Mucosa of rectum (tissue), 2 donors: ENCODE measurements around the gene ANKRD10.
A peak's percentile ranks its signal among the peaks of the same experiment; 100 is the strongest.

Source experiments
- H3K27ac ChIP-seq, 2 donors: one replicate each; pipeline ENCODE4 v1.7.0; 2013; ENCODE audit warnings: inconsistent platforms in 2 of 2, low read depth in 2 of 2, low read length in 2 of 2
- H3K27me3 ChIP-seq, 2 donors: one replicate each; pipeline ENCODE4 v1.7.0; 2013; ENCODE audit warnings: low read length in 2 of 2; ENCODE audit not compliant: control insufficient read depth in 2 of 2, insufficient read depth in 2 of 2
- H3K36me3 ChIP-seq, 2 donors: one replicate each; pipeline ENCODE4 v1.7.0; 2013; ENCODE audit warnings: low read length in 2 of 2; ENCODE audit not compliant: control insufficient read depth in 2 of 2, insufficient read depth in 2 of 2
- H3K4me1 ChIP-seq, 2 donors: one replicate each; pipeline ENCODE4 v1.7.0; 2013; ENCODE audit warnings: low read length in 2 of 2, mild to moderate bottlenecking in 1 of 2; ENCODE audit not compliant: control insufficient read depth in 2 of 2, insufficient read depth in 2 of 2
- H3K4me3 ChIP-seq, 2 donors: one replicate each; pipeline ENCODE4 v1.7.0; 2013; ENCODE audit warnings: low read length in 2 of 2
- H3K9ac ChIP-seq, 2 donors: one replicate each; pipeline ENCODE4 v1.7.0; 2013; ENCODE audit warnings: low read length in 2 of 2, low read depth in 1 of 2, mild to moderate bottlenecking in 1 of 2
- H3K9me3 ChIP-seq, 2 donors: one replicate each; pipeline ENCODE4 v1.7.0; 2013; ENCODE audit warnings: low read length in 2 of 2; ENCODE audit not compliant: control insufficient read depth in 2 of 2
- donor health status: healthy.
- donor health status: Normal muscosa, but diverticular disease.

ANKRD10 gene

GRCh38 chr13:110902370-110902769 is 12.5 kb downstream of the ANKRD10 start:
- no peaks in the 10 kb centered on the region for H3K9me3 ChIP-seq
- no peak overlapping the region for H3K9ac ChIP-seq
- peaks cover 35 to 47% of the 10 kb centered on the region in 2 donors for H3K36me3 ChIP-seq
- no peaks in the 10 kb centered on the region for H3K27me3 ChIP-seq
- no peak overlapping the region for H3K27ac ChIP-seq
- no peak overlapping the region for H3K4me3 ChIP-seq
- peaks cover 0 to 2% of the 10 kb centered on the region in 2 donors for H3K4me1 ChIP-seq

- Histone ChIP-seq H3K9me3 (no peaks in the 10 kb centered on the region), H3K36me3 (peaks cover 20 to 37% of the 10 kb centered on the region in 2 donors), H3K27me3 (no peaks in the 10 kb centered on the region), H3K4me3 (no peak overlapping the region), H3K9ac (no peak overlapping the region), H3K4me1 (no peaks in the 10 kb centered on the region), H3K27ac (no peak overlapping the region)
These were observed 17.3 kb downstream of the ANKRD10 start for GRCh38 chr13:110897521-110897920.

- Histone ChIP-seq H3K27ac (no peak overlapping the region), H3K36me3 (peaks cover 20 to 42% of the 10 kb centered on the region in 2 donors)
These were observed 17.9 kb downstream of the ANKRD10 start for GRCh38 chr13:110897014-110897413.

GRCh38 chr13:110894086-110894485 is 20.8 kb downstream of the ANKRD10 start:
- no peak overlapping the region for H3K4me3 ChIP-seq
- no peaks in the 10 kb centered on the region for H3K4me1 ChIP-seq
- no peak overlapping the region for H3K9ac ChIP-seq
- H3K27me3 ChIP-seq, result no peaks in the 10 kb centered on the region
- H3K36me3 ChIP-seq, result peaks cover 16 to 33% of the 10 kb centered on the region in 2 donors
- H3K9me3 ChIP-seq, result no peaks in the 10 kb centered on the region
- H3K27ac ChIP-seq, result no peak overlapping the region

More at GRCh38 chr13:110897014-110897413, 17.9 kb downstream of the ANKRD10 start:
- Histone ChIP-seq H3K9ac (no peak overlapping the region), H3K4me1 (no peaks in the 10 kb centered on the region), H3K4me3 (no peak overlapping the region), H3K9me3 (no peaks in the 10 kb centered on the region), H3K27me3 (no peaks in the 10 kb centered on the region)

- H3K4me3 ChIP-seq, result no peak overlapping the region
- H3K9me3 ChIP-seq, result no peaks in the 10 kb centered on the region
- H3K27ac ChIP-seq, result no peak overlapping the region
- H3K36me3 ChIP-seq, result peaks cover 14 to 33% of the 10 kb centered on the region in 2 donors
- no peak overlapping the region for H3K9ac ChIP-seq
- H3K27me3 ChIP-seq, result no peaks in the 10 kb centered on the region
- peaks cover under 1 to 3% of the 10 kb centered on the region in 2 donors for H3K4me1 ChIP-seq
These were observed 21.3 kb downstream of the ANKRD10 start for GRCh38 chr13:110893571-110893970.

GRCh38 chr13:110890279-110891165 is 24.3 kb downstream of the ANKRD10 start:
- H3K9me3 ChIP-seq, result no peaks in the 10 kb centered on the region
- H3K9ac ChIP-seq, result no peak overlapping the region
- no peak overlapping the region for H3K27ac ChIP-seq
- peaks cover 14 to 21% of the 10 kb centered on the region in 2 donors for H3K36me3 ChIP-seq
- H3K27me3 ChIP-seq, result no peaks in the 10 kb centered on the region
- H3K4me3 ChIP-seq, result no peak overlapping the region
- H3K4me1 ChIP-seq, result peaks cover 3 to 9% of the 10 kb centered on the region in 2 donors

- Histone ChIP-seq H3K27me3 (no peaks in the 10 kb centered on the region), H3K4me3 (no peak overlapping the region), H3K4me1 (peaks cover 3 to 9% of the 10 kb centered on the region in 2 donors), H3K36me3 (peaks cover 8 to 13% of the 10 kb centered on the region in 2 donors), H3K27ac (peak overlapping the region in 1 of 2 donors; percentile 50), H3K9me3 (no peaks in the 10 kb centered on the region), H3K9ac (no peak overlapping the region)
These were observed 26.5 kb downstream of the ANKRD10 start for GRCh38 chr13:110888390-110888789.

GRCh38 chr13:110887597-110888333 is 27.1 kb downstream of the ANKRD10 start:
- Histone ChIP-seq H3K27ac (peak overlapping the region in 1 of 2 donors; percentile 50), H3K4me1 (peaks cover 3 to 9% of the 10 kb centered on the region in 2 donors), H3K9me3 (no peaks in the 10 kb centered on the region), H3K4me3 (no peak overlapping the region), H3K9ac (no peak overlapping the region), H3K36me3 (peaks cover 2 to 8% of the 10 kb centered on the region in 2 donors), H3K27me3 (no peaks in the 10 kb centered on the region)

GRCh38 chr13:110886870-110887596 is 27.8 kb downstream of the ANKRD10 start:
- no peak overlapping the region for H3K9ac ChIP-seq
- peak overlapping the region in 1 of 2 donors; percentile 50 for H3K27ac ChIP-seq
- peaks cover 0 to under 1% of the 10 kb centered on the region in 2 donors for H3K36me3 ChIP-seq
- H3K9me3 ChIP-seq, result no peaks in the 10 kb centered on the region
- peaks cover 3 to 9% of the 10 kb centered on the region in 2 donors for H3K4me1 ChIP-seq
- H3K27me3 ChIP-seq, result no peaks in the 10 kb centered on the region
- H3K4me3 ChIP-seq, result no peak overlapping the region
